HepG2 (cell line): ENCODE measurements around the gene NKX1-1. TPM values are rescaled to one million over a fixed set of nuclear protein-coding genes. Genes with fewer than 3 reads are reported as not detected.

Source experiments
- BCL6 ChIP-seq: IDR thresholded peaks from 2 replicates; pipeline ENCODE4 v1.6.1; 2016; ENCODE audit warnings: missing genetic modification reagents, missing compliant biosample characterization
- CBX5 ChIP-seq: sonication (generic); formaldehyde crosslinking; IDR thresholded peaks from 2 replicates; pipeline ENCODE4 v1.4.0; 2020; ENCODE audit warnings: missing genetic modification reagents, borderline replicate concordance
- CEBPG ChIP-seq: IDR thresholded peaks from 2 replicates; pipeline ENCODE4 v1.6.1; 2016
- CSRNP1 ChIP-seq: sonication (generic); formaldehyde crosslinking; IDR thresholded peaks from 2 replicates; pipeline ENCODE4 v1.8.1; 2023; ENCODE audit warnings: mild to moderate bottlenecking, missing genetic modification reagents
- CSRNP2 ChIP-seq: sonication (generic); formaldehyde crosslinking; conservative IDR thresholded peaks from 2 replicates; pipeline ENCODE4 v1.8.0; 2022; ENCODE audit warnings: low read depth, missing genetic modification reagents
- GPN1 ChIP-seq: sonication (generic); formaldehyde crosslinking; IDR thresholded peaks from 2 replicates; pipeline ENCODE4 v1.5.1; 2020; ENCODE audit warnings: missing genetic modification reagents, borderline replicate concordance
- HMGA1 ChIP-seq: sonication (generic); formaldehyde crosslinking; conservative IDR thresholded peaks from 2 replicates; pipeline ENCODE4 v1.4.0; 2020; ENCODE audit warnings: missing genetic modification reagents
- LCORL ChIP-seq, 2 experiments: fragments of 450-650 bp in 1 of 2; sonication (generic) in 1 of 2; formaldehyde crosslinking in 1 of 2; IDR thresholded peaks; 2 replicates each; pipeline versions ENCODE4 v1.5.0 to v1.6.1; 2017 to 2020; ENCODE audit warnings: antibody characterized with exemption in 1 of 2, missing genetic modification reagents in 1 of 2
- PBX2 ChIP-seq: IDR thresholded peaks from 2 replicates; pipeline ENCODE4 v1.6.1; 2016; ENCODE audit warnings: control low read depth
- SALL2 ChIP-seq: sonication (generic); formaldehyde crosslinking; IDR thresholded peaks from 2 replicates; pipeline ENCODE4 v1.8.1; 2023; ENCODE audit warnings: mild to moderate bottlenecking, missing genetic modification reagents, inconsistent platforms
- ZBTB33 ChIP-seq: sonication (generic); formaldehyde crosslinking; IDR thresholded peaks from 2 replicates; pipeline ENCODE4 v1.4.0; 2020; ENCODE audit warnings: missing genetic modification reagents
- ZMYM4 ChIP-seq: sonication (generic); formaldehyde crosslinking; IDR thresholded peaks from 2 replicates; pipeline ENCODE4 v1.8.1; 2023; ENCODE audit warnings: mild to moderate bottlenecking, missing genetic modification reagents
- ZNF101 ChIP-seq: sonication (generic); formaldehyde crosslinking; IDR thresholded peaks from 2 replicates; pipeline ENCODE4 v1.4.0; 2020; ENCODE audit warnings: mild to moderate bottlenecking, low read depth, missing genetic modification reagents, borderline replicate concordance
- ZNF30 ChIP-seq: sonication (generic); formaldehyde crosslinking; IDR thresholded peaks from 2 replicates; pipeline ENCODE4 v1.5.0; 2020; ENCODE audit warnings: mild to moderate bottlenecking, missing genetic modification reagents
- ZNF362 ChIP-seq: sonication (generic); formaldehyde crosslinking; IDR thresholded peaks from 2 replicates; pipeline ENCODE4 v1.4.0; 2020; ENCODE audit warnings: missing genetic modification reagents, mild to moderate bottlenecking, borderline replicate concordance
- ZNF547 ChIP-seq: sonication (generic); formaldehyde crosslinking; IDR thresholded peaks from 2 replicates; pipeline ENCODE4 v1.5.1; 2020; ENCODE audit warnings: mild to moderate bottlenecking, missing genetic modification reagents
- ZNF691 ChIP-seq: sonication (generic); formaldehyde crosslinking; IDR thresholded peaks from 2 replicates; pipeline ENCODE4 v1.4.0; 2020; ENCODE audit warnings: missing genetic modification reagents, low read depth, mild to moderate bottlenecking, borderline replicate concordance
- ZNF7 ChIP-seq: IDR thresholded peaks from 2 replicates; pipeline ENCODE4 v1.6.1; 2016; ENCODE audit warnings: missing biosample characterization, missing genetic modification reagents
- ZNF740 ChIP-seq: sonication (generic); formaldehyde crosslinking; IDR thresholded peaks from 2 replicates; pipeline ENCODE4 v1.4.0; 2020; ENCODE audit warnings: missing genetic modification reagents
- ZNF777 ChIP-seq: sonication (generic); formaldehyde crosslinking; IDR thresholded peaks from 2 replicates; pipeline ENCODE4 v1.4.0; 2020; ENCODE audit warnings: missing genetic modification reagents
- polyA plus RNA-seq, 8 experiments: library from polyadenylated mRNA; depleted of rRNA in 3 of 8; stranded (reverse) in 7 of 8; unstranded in 1 of 8; fragments of >200 nt; fragmentation: Illumina TruSeq in 4 of 8; extraction: Trizol in 4 of 8; gene quantifications; 2 replicates each; pipeline versions ENCODE4 v1.2.1 to v1.2.3, GENCODE V29; 2011 to 2016; ENCODE audit warnings: low read depth in 4 of 8, missing spikeins in 1 of 8, mixed read lengths in 1 of 8; ENCODE audit not compliant: insufficient read depth in 1 of 8
- total RNA-seq, 5 experiments: library from RNA; depleted of rRNA; stranded (reverse); fragments of >200 nt; fragmentation: Illumina TruSeq; extraction: Trizol; gene quantifications; 2 replicates each; pipeline ENCODE4 v1.2.3, GENCODE V29; 2016; ENCODE audit warnings: low read depth in 1 of 5

Gene NKX1-1
- total and polyA plus RNA-seq, 2 of the 13 experiments (the other 11 are each of a cell fraction or from before 2014, with no cell fraction given), result not detected

- TF ChIP-seq ZBTB33 (CRISPR knock-in tag) (peak; percentile 92), CSRNP2 (CRISPR knock-in tag) (peak; percentile 100), ZNF101 (peak; percentile 100), ZNF740 (CRISPR knock-in tag) (peak; percentile 96), CEBPG (peak; percentile 79), ZNF691 (CRISPR knock-in tag) (peak; percentile 100), GPN1 (CRISPR knock-in tag) (peak; percentile 100), LCORL (IDR thresholded peaks at IDR 0.05) (no peak), LCORL (CRISPR knock-in tag; IDR thresholded peaks at IDR 0.05) (peak; percentile 98), PBX2 (CRISPR knock-in tag) (no peak), ZNF30 (peak; percentile 100), ZNF7 (CRISPR knock-in tag) (peak; percentile 98), ZNF362 (CRISPR knock-in tag) (peak; percentile 89), ZNF777 (peak; percentile 97), ZNF547 (peak; percentile 100), BCL6 (CRISPR knock-in tag) (peak; percentile 97), CBX5 (CRISPR knock-in tag) (peak; percentile 100), ZMYM4 (peak; percentile 99), HMGA1 (CRISPR knock-in tag) (no peak), CSRNP1 (CRISPR knock-in tag) (peak; percentile 100), SALL2 (CRISPR knock-in tag) (peak; percentile 100)
These were observed 4.5 kb upstream of the NKX1-1 start (continued) for GRCh38 chr4:1410491-1411325.
